HepG2 (cell line): ENCODE data around the gene SERPINA3. TPM values are rescaled to one million over a fixed set of nuclear protein-coding genes. Genes with fewer than 3 reads are reported as not detected.

Experiments
- AHDC1 ChIP-seq: sonication (generic); formaldehyde crosslinking; IDR thresholded peaks from 2 replicates; pipeline ENCODE4 v1.5.1; 2020; ENCODE audit warnings: mild to moderate bottlenecking, missing genetic modification reagents, borderline replicate concordance
- CEBPG ChIP-seq: IDR thresholded peaks from 2 replicates; pipeline ENCODE4 v1.6.1; 2016
- GPN1 ChIP-seq: sonication (generic); formaldehyde crosslinking; IDR thresholded peaks from 2 replicates; pipeline ENCODE4 v1.5.1; 2020; ENCODE audit warnings: missing genetic modification reagents, borderline replicate concordance
- HMG20B ChIP-seq: conservative IDR thresholded peaks from 2 replicates; pipeline ENCODE4 v1.6.1; 2016; ENCODE audit warnings: missing genetic modification reagents, missing compliant biosample characterization
- MEIS2 ChIP-seq: sonication (generic); formaldehyde crosslinking; IDR thresholded peaks from 2 replicates; pipeline ENCODE4 v1.9.0; 2021; ENCODE audit warnings: mild to moderate bottlenecking, missing genetic modification reagents
- MIXL1 ChIP-seq: IDR thresholded peaks from 2 replicates; pipeline ENCODE4 v1.6.1; 2016
- NFIC ChIP-seq: IDR thresholded peaks from 2 replicates; pipeline ENCODE4 v1.6.1; 2012; ENCODE audit warnings: mild to moderate bottlenecking, low read length, inconsistent platforms
- NR1H2 ChIP-seq: sonication (generic); formaldehyde crosslinking; IDR thresholded peaks from 2 replicates; pipeline ENCODE4 v1.8.1; 2022; ENCODE audit warnings: low read depth, missing genetic modification reagents, borderline replicate concordance
- POLR2A ChIP-seq, 2 experiments: IDR thresholded peaks; 2 replicates each; pipeline ENCODE4 v1.6.1; 2011; ENCODE audit warnings: low read depth in 2 of 2, low read length in 2 of 2, mild to moderate bottlenecking in 1 of 2, moderate library complexity in 1 of 2; ENCODE audit not compliant: insufficient read depth in 1 of 2
- TSC22D2 ChIP-seq: sonication (generic); formaldehyde crosslinking; IDR thresholded peaks from 2 replicates; pipeline ENCODE4 v1.5.1; 2020; ENCODE audit warnings: missing genetic modification reagents, mild to moderate bottlenecking, borderline replicate concordance
- ZBTB1 ChIP-seq: sonication (generic); formaldehyde crosslinking; IDR thresholded peaks from 2 replicates; pipeline ENCODE4 v1.4.0; 2020; ENCODE audit warnings: missing genetic modification reagents, borderline replicate concordance
- ZBTB42 ChIP-seq: sonication (generic); formaldehyde crosslinking; IDR thresholded peaks from 2 replicates; pipeline ENCODE4 v1.5.0; 2020; ENCODE audit warnings: mild to moderate bottlenecking, missing genetic modification reagents
- ZNF142 ChIP-seq: sonication (generic); formaldehyde crosslinking; IDR thresholded peaks from 2 replicates; pipeline ENCODE4 v1.4.0; 2020; ENCODE audit warnings: missing genetic modification reagents
- ZNF276 ChIP-seq: sonication (generic); formaldehyde crosslinking; IDR thresholded peaks from 2 replicates; pipeline ENCODE4 v1.4.0; 2020; ENCODE audit warnings: mild to moderate bottlenecking, low read depth, missing genetic modification reagents
- ZNF501 ChIP-seq: sonication (generic); formaldehyde crosslinking; IDR thresholded peaks from 2 replicates; pipeline ENCODE4 v1.5.1; 2020; ENCODE audit warnings: mild to moderate bottlenecking, moderate library complexity, missing genetic modification reagents
- ZNF567 ChIP-seq: sonication (generic); formaldehyde crosslinking; IDR thresholded peaks from 2 replicates; pipeline ENCODE4 v1.8.1; 2023; ENCODE audit warnings: mild to moderate bottlenecking, missing genetic modification reagents, borderline replicate concordance
- ZSCAN9 ChIP-seq: IDR thresholded peaks from 2 replicates; pipeline ENCODE4 v1.6.1; 2016; ENCODE audit warnings: borderline replicate concordance
- polyA plus RNA-seq, 8 experiments: library from polyadenylated mRNA; depleted of rRNA in 3 of 8; stranded (reverse) in 7 of 8; unstranded in 1 of 8; fragments of >200 nt; fragmentation: Illumina TruSeq in 4 of 8; extraction: Trizol in 4 of 8; gene quantifications; 2 replicates each; pipeline versions ENCODE4 v1.2.1 to v1.2.3, GENCODE V29; 2011 to 2016; ENCODE audit warnings: low read depth in 4 of 8, missing spikeins in 1 of 8, mixed read lengths in 1 of 8; ENCODE audit not compliant: insufficient read depth in 1 of 8
- total RNA-seq, 5 experiments: library from RNA; depleted of rRNA; stranded (reverse); fragments of >200 nt; fragmentation: Illumina TruSeq; extraction: Trizol; gene quantifications; 2 replicates each; pipeline ENCODE4 v1.2.3, GENCODE V29; 2016; ENCODE audit warnings: low read depth in 1 of 5

SERPINA3 gene
- total and polyA plus RNA-seq, 2 of the 13 experiments (the other 11 are each of a cell fraction or from before 2014, with no cell fraction given), result 825 to 2,200 TPM

GRCh38 chr14:94572637-94573303 lies 39.4 kb upstream of the SERPINA3 start (continued):
- TF ChIP-seq AHDC1 (CRISPR knock-in tag) (peak; percentile 82; the same call in 1 of the 2 replicates), NFIC (peak; percentile 91), POLR2A (IDR thresholded peaks at IDR 0.05; ENCODE audit: insufficient read depth in 1 of 2, low read depth in 2 of 2, low read length in 2 of 2) (0 out of 4 replicates have a peak, but pooled peaks of 1 of the 2 experiments have one; percentile 17), ZBTB42 (no peak), HMG20B (CRISPR knock-in tag) (peak; percentile 84; the same call in 1 of the 2 replicates), MEIS2 (peak; percentile 35; the same call in 1 of the 2 replicates), NR1H2 (CRISPR knock-in tag) (no peak), CEBPG (CRISPR knock-in tag) (peak; percentile 28; the same call in 1 of the 2 replicates), ZSCAN9 (no peak; the same call in 1 of the 2 replicates), GPN1 (CRISPR knock-in tag) (no peak), TSC22D2 (CRISPR knock-in tag) (no peak), ZBTB1 (CRISPR knock-in tag) (no peak), ZNF567 (CRISPR knock-in tag) (no peak), ZNF142 (CRISPR knock-in tag) (no peak; the same call in 1 of the 2 replicates), ZNF501 (CRISPR knock-in tag) (peak; percentile 48), MIXL1 (CRISPR knock-in tag) (peak; percentile 70), ZNF276 (CRISPR knock-in tag) (no peak)
